GM23338 (cell line): ENCODE results near the gene VMAC.

Source experiments
- CREB1 ChIP-seq: fragments of 250-450 bp; sonication (Bioruptor Pico); IDR thresholded peaks from 2 replicates; pipeline ENCODE4 v1.5.0; 2020; ENCODE audit warnings: low read depth, mild to moderate bottlenecking, moderate library complexity
- EZH2 ChIP-seq: fragments of 200-600 bp; sonication (generic); IDR thresholded peaks from one replicate; pipeline ENCODE4 v1.8.0; 2017; ENCODE audit warnings: antibody characterized with exemption, mild to moderate bottlenecking, low read depth; ENCODE audit not compliant: unreplicated experiment
- EZH2phosphoT487 ChIP-seq: fragments of 200-600 bp; sonication (generic); IDR thresholded peaks from one replicate; pipeline ENCODE4 v1.8.1; 2018; ENCODE audit warnings: antibody characterized with exemption; ENCODE audit not compliant: unreplicated experiment
- JUNB ChIP-seq: IDR thresholded peaks from one replicate; pipeline ENCODE4 v1.6.1; 2016; ENCODE audit warnings: antibody characterized with exemption; ENCODE audit not compliant: unreplicated experiment
- NANOG ChIP-seq: IDR thresholded peaks from 2 replicates; pipeline ENCODE4 v1.6.1; 2016; ENCODE audit warnings: antibody characterized with exemption, borderline replicate concordance
- POLR2AphosphoS5 ChIP-seq: IDR thresholded peaks from 2 replicates; pipeline ENCODE4 v1.6.1; 2016; ENCODE audit warnings: antibody characterized with exemption, low read depth
- ZNF114 ChIP-seq: fragments of 250-450 bp; sonication (Bioruptor Pico); IDR thresholded peaks from 2 replicates; pipeline ENCODE4 v1.5.0; 2020; ENCODE audit warnings: mild to moderate bottlenecking, moderate library complexity
- ZNF331 ChIP-seq: fragments of 250-450 bp; sonication (Bioruptor Pico); IDR thresholded peaks from 2 replicates; pipeline ENCODE4 v1.5.0; 2020; ENCODE audit warnings: low read depth, mild to moderate bottlenecking, moderate library complexity
- TF ChIP-seq, protein P1 (sequence below), 2 experiments: fragments of 200-600 bp in 1 of 2; sonication (generic) in 1 of 2; conservative IDR thresholded peaks; 2 replicates each; pipeline versions ENCODE4 v1.5.1 to v1.6.1; 2016 to 2017; ENCODE audit warnings: antibody characterized with exemption in 2 of 2, low read depth in 2 of 2, mild to moderate bottlenecking in 2 of 2, moderate library complexity in 1 of 2
- TF ChIP-seq, protein P2 (sequence below): IDR thresholded peaks from one replicate; pipeline ENCODE4 v1.6.1; 2018; ENCODE audit warnings: antibody characterized with exemption; ENCODE audit not compliant: unreplicated experiment
- TF ChIP-seq, protein P3 (sequence below): IDR thresholded peaks from 2 replicates; pipeline ENCODE4 v1.6.1; 2016; ENCODE audit warnings: antibody characterized with exemption
- TF ChIP-seq, protein P4 (sequence below): fragments of 250-450 bp; sonication (Bioruptor Pico); IDR thresholded peaks from 2 replicates; pipeline ENCODE4 v1.5.0; 2020; ENCODE audit warnings: mild to moderate bottlenecking, moderate library complexity

DNA sequence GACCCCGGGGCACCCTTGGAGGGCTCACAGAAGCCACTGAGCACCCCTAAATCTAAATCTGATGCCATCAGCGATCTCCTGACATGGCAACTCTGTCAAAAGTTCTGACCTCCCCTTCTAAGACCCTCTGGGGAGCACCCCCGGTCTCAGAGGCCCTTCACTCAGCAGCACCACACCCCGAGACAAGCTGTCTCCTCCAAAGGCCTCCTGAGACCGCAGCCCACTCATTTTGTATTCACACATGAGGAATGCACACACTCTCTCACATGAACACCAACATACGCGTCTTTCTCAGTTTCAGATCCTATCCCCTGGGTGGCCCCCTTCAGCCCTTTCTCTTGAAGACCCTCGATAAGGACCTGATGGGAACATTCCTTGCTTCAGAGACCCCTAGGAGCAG is 3.7 kb upstream of the VMAC start:
- TF ChIP-seq EZH2phosphoT487, result no peak
- TF ChIP-seq, protein P1, sequence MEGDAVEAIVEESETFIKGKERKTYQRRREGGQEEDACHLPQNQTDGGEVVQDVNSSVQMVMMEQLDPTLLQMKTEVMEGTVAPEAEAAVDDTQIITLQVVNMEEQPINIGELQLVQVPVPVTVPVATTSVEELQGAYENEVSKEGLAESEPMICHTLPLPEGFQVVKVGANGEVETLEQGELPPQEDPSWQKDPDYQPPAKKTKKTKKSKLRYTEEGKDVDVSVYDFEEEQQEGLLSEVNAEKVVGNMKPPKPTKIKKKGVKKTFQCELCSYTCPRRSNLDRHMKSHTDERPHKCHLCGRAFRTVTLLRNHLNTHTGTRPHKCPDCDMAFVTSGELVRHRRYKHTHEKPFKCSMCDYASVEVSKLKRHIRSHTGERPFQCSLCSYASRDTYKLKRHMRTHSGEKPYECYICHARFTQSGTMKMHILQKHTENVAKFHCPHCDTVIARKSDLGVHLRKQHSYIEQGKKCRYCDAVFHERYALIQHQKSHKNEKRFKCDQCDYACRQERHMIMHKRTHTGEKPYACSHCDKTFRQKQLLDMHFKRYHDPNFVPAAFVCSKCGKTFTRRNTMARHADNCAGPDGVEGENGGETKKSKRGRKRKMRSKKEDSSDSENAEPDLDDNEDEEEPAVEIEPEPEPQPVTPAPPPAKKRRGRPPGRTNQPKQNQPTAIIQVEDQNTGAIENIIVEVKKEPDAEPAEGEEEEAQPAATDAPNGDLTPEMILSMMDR (conservative IDR thresholded peaks at IDR 0.05; ENCODE audit: low read depth in 2 of 2), result no peak
- TF ChIP-seq NANOG, result no peak
- TF ChIP-seq, protein P2, sequence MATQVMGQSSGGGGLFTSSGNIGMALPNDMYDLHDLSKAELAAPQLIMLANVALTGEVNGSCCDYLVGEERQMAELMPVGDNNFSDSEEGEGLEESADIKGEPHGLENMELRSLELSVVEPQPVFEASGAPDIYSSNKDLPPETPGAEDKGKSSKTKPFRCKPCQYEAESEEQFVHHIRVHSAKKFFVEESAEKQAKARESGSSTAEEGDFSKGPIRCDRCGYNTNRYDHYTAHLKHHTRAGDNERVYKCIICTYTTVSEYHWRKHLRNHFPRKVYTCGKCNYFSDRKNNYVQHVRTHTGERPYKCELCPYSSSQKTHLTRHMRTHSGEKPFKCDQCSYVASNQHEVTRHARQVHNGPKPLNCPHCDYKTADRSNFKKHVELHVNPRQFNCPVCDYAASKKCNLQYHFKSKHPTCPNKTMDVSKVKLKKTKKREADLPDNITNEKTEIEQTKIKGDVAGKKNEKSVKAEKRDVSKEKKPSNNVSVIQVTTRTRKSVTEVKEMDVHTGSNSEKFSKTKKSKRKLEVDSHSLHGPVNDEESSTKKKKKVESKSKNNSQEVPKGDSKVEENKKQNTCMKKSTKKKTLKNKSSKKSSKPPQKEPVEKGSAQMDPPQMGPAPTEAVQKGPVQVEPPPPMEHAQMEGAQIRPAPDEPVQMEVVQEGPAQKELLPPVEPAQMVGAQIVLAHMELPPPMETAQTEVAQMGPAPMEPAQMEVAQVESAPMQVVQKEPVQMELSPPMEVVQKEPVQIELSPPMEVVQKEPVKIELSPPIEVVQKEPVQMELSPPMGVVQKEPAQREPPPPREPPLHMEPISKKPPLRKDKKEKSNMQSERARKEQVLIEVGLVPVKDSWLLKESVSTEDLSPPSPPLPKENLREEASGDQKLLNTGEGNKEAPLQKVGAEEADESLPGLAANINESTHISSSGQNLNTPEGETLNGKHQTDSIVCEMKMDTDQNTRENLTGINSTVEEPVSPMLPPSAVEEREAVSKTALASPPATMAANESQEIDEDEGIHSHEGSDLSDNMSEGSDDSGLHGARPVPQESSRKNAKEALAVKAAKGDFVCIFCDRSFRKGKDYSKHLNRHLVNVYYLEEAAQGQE, result no peak
- TF ChIP-seq, protein P3, sequence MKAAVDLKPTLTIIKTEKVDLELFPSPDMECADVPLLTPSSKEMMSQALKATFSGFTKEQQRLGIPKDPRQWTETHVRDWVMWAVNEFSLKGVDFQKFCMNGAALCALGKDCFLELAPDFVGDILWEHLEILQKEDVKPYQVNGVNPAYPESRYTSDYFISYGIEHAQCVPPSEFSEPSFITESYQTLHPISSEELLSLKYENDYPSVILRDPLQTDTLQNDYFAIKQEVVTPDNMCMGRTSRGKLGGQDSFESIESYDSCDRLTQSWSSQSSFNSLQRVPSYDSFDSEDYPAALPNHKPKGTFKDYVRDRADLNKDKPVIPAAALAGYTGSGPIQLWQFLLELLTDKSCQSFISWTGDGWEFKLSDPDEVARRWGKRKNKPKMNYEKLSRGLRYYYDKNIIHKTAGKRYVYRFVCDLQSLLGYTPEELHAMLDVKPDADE, result no peak
- TF ChIP-seq, protein P4, sequence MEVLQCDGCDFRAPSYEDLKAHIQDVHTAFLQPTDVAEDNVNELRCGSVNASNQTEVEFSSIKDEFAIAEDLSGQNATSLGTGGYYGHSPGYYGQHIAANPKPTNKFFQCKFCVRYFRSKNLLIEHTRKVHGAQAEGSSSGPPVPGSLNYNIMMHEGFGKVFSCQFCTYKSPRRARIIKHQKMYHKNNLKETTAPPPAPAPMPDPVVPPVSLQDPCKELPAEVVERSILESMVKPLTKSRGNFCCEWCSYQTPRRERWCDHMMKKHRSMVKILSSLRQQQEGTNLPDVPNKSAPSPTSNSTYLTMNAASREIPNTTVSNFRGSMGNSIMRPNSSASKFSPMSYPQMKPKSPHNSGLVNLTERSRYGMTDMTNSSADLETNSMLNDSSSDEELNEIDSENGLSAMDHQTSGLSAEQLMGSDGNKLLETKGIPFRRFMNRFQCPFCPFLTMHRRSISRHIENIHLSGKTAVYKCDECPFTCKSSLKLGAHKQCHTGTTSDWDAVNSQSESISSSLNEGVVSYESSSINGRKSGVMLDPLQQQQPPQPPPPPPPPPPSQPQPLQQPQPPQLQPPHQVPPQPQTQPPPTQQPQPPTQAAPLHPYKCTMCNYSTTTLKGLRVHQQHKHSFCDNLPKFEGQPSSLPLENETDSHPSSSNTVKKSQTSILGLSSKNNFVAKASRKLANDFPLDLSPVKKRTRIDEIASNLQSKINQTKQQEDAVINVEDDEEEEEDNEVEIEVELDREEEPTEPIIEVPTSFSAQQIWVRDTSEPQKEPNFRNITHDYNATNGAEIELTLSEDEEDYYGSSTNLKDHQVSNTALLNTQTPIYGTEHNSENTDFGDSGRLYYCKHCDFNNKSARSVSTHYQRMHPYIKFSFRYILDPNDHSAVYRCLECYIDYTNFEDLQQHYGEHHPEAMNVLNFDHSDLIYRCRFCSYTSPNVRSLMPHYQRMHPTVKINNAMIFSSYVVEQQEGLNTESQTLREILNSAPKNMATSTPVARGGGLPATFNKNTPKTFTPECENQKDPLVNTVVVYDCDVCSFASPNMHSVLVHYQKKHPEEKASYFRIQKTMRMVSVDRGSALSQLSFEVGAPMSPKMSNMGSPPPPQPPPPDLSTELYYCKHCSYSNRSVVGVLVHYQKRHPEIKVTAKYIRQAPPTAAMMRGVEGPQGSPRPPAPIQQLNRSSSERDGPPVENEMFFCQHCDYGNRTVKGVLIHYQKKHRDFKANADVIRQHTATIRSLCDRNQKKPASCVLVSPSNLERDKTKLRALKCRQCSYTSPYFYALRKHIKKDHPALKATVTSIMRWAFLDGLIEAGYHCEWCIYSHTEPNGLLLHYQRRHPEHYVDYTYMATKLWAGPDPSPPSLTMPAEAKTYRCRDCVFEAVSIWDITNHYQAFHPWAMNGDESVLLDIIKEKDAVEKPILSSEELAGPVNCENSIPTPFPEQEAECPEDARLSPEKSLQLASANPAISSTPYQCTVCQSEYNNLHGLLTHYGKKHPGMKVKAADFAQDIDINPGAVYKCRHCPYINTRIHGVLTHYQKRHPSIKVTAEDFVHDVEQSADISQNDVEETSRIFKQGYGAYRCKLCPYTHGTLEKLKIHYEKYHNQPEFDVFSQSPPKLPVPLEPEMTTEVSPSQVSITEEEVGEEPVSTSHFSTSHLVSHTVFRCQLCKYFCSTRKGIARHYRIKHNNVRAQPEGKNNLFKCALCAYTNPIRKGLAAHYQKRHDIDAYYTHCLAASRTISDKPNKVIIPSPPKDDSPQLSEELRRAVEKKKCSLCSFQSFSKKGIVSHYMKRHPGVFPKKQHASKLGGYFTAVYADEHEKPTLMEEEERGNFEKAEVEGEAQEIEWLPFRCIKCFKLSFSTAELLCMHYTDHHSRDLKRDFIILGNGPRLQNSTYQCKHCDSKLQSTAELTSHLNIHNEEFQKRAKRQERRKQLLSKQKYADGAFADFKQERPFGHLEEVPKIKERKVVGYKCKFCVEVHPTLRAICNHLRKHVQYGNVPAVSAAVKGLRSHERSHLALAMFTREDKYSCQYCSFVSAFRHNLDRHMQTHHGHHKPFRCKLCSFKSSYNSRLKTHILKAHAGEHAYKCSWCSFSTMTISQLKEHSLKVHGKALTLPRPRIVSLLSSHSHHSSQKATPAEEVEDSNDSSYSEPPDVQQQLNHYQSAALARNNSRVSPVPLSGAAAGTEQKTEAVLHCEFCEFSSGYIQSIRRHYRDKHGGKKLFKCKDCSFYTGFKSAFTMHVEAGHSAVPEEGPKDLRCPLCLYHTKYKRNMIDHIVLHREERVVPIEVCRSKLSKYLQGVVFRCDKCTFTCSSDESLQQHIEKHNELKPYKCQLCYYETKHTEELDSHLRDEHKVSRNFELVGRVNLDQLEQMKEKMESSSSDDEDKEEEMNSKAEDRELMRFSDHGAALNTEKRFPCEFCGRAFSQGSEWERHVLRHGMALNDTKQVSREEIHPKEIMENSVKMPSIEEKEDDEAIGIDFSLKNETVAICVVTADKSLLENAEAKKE (CRISPR knock-in tag), result no peak
- TF ChIP-seq POLR2AphosphoS5, result no peak
- no peak for TF ChIP-seq EZH2
- no peak for TF ChIP-seq ZNF331 (CRISPR knock-in tag)
- no peak for TF ChIP-seq ZNF114 (CRISPR knock-in tag)
- TF ChIP-seq JUNB, result no peak
- TF ChIP-seq CREB1 (CRISPR knock-in tag), result no peak
